Body of pancreas (tissue), 4 donors: Measurements from ENCODE around the gene ANKRD17. TPM values are rescaled to one million over a fixed set of nuclear protein-coding genes. Genes with fewer than 3 reads are reported as not detected.

Source experiments
- ATAC-seq: fragments of 150-250 bp; one replicate; pipeline ENCODE4 v1.9.1; 2016
- DNase-seq, 4 donors: peaks; one replicate each; pipeline ENCODE4 v3.0.0-alpha.2; 2019
- H3K27ac ChIP-seq, 4 donors: fragments of 200-600 bp; sonication (generic); 1 replicate in 3 of 4; 2 replicates in 1 of 4; pipeline versions ENCODE4 v1.5.1 to v1.6.1; 2016 to 2019; ENCODE audit warnings: mild to moderate bottlenecking in 1 of 4, mixed read lengths in 1 of 4, moderate library complexity in 1 of 4
- H3K27me3 ChIP-seq, 2 donors: fragments of 200-600 bp; sonication (generic); one replicate each; pipeline ENCODE4 v1.6.0; 2016; ENCODE audit warnings: mild to moderate bottlenecking in 1 of 2
- H3K36me3 ChIP-seq, 2 donors: fragments of 200-600 bp; sonication (generic); replicated peaks in 1 of 2; 2 replicates each; pipeline ENCODE4 v1.5.1; 2016; ENCODE audit warnings: low read depth in 2 of 2; ENCODE audit not compliant: insufficient read depth in 1 of 2
- H3K4me1 ChIP-seq: fragments of 200-600 bp; sonication (generic); one replicate; pipeline ENCODE4 v1.6.0; 2016
- H3K4me3 ChIP-seq, 2 donors: fragments of 200-600 bp; sonication (generic); 1 replicate in 1 of 2; 2 replicates in 1 of 2; pipeline ENCODE4 v1.5.1; 2016 to 2019
- H3K9me3 ChIP-seq, 3 donors: fragments of 200-600 bp; sonication (generic); 1 replicate in 2 of 3; 2 replicates in 1 of 3; pipeline ENCODE4 v1.5.1; 2016
- POLR2A ChIP-seq, 3 donors: fragments of 450-650 bp; IDR thresholded peaks; one replicate each; pipeline ENCODE4 v1.6.1; 2016; ENCODE audit warnings: antibody characterized with exemption in 3 of 3, mild to moderate bottlenecking in 2 of 3
- WGBS, 2 donors: methylation state at CpG; one replicate each; pipeline ENCODE4 v1.1.5; 2017; 5-methylcytosine and 5-hydroxymethylcytosine counted together
- intact Hi-C: fragments of 100-400 bp; cut with DNase I; formaldehyde crosslinking; loops from one replicate; pipeline ENCODE4 v1.15.1; 2023
- small RNA-seq: library from RNA; depleted of rRNA; stranded (forward); fragments of <200 nt; gene quantifications from one replicate; pipeline ENCODE3, GENCODE V24; 2016
- total RNA-seq, 2 donors: library from RNA; depleted of rRNA; stranded (reverse); fragments of >200 nt; gene quantifications; one replicate each; pipeline ENCODE4 v1.1.0, GENCODE V29; 2016
- TF ChIP-seq, protein P1 (sequence below), 7 experiments: fragments of 450-650 bp in 4 of 7; fragments of 200-600 bp in 3 of 7; sonication (generic) in 3 of 7; IDR thresholded peaks; one replicate each; pipeline ENCODE4 v1.5.1; 2016 to 2019; ENCODE audit warnings: antibody characterized with exemption in 7 of 7

The ANKRD17 gene
- total RNA-seq, 2 donors from 2014 or later = 32.4 to 36.3 TPM

DNA sequence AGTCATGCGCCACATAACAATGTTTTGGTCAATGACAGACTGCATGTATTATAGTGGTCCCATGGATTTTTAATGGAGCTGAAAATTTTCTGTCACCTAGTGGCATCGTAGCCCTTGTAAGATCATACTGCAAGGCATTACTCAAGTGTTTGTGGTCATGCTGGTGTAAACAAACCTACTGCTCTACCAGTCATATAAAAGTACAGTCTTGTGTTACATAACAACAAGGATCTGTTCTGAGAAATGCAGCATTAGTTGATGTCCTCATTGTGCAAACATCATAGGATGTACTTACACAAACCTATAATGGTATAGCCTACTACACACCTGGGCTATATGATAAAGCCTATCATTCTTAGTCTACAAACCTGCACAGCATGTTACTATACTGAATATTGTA lies 223.7 kb downstream of the ANKRD17 start:
- no peaks in the 10 kb centered on the region for H3K27me3 ChIP-seq
- no peak overlapping the region for H3K27ac ChIP-seq
- TF ChIP-seq, protein P1, sequence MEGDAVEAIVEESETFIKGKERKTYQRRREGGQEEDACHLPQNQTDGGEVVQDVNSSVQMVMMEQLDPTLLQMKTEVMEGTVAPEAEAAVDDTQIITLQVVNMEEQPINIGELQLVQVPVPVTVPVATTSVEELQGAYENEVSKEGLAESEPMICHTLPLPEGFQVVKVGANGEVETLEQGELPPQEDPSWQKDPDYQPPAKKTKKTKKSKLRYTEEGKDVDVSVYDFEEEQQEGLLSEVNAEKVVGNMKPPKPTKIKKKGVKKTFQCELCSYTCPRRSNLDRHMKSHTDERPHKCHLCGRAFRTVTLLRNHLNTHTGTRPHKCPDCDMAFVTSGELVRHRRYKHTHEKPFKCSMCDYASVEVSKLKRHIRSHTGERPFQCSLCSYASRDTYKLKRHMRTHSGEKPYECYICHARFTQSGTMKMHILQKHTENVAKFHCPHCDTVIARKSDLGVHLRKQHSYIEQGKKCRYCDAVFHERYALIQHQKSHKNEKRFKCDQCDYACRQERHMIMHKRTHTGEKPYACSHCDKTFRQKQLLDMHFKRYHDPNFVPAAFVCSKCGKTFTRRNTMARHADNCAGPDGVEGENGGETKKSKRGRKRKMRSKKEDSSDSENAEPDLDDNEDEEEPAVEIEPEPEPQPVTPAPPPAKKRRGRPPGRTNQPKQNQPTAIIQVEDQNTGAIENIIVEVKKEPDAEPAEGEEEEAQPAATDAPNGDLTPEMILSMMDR (IDR thresholded peaks at IDR 0.05) = no peak
- no peak for TF ChIP-seq POLR2A (IDR thresholded peaks at IDR 0.05)
- H3K4me3 ChIP-seq = no peak overlapping the region
- 67 to 74% methylated on average over 2 of the region's 2 CpGs for WGBS, 2 donors
- H3K4me1 ChIP-seq = no peaks in the 10 kb centered on the region
- H3K36me3 ChIP-seq = no peaks in the 10 kb centered on the region
- peaks cover 0 to 13% (median 0%) of the 10 kb centered on the region in 3 donors for H3K9me3 ChIP-seq
- intact Hi-C loops = no loop called here
- ATAC-seq (no peak), DNase-seq (no peak)

DNA sequence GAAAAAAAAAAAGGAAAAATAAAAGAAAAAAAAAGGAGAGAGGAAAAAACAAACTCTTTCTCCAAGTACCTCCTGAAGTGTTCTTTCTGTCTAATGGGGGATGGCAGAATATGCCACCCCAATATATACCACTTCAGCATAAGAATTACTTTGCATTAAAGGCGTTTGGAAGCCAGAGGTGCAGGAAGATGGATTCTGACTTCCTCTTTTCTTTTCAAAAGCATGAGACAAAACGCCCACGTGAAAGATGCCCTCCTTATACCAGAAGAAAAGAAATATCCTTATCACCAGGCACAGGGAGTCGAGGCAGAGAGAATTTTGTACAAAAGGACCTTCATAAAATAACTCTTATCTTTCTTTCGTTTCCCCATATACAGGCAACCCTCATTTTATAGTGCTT lies 230.0 kb downstream of the ANKRD17 start:
- no peak for ATAC-seq
- intact Hi-C loops = no loop called here
- H3K27ac ChIP-seq = no peak overlapping the region
- no peaks in the 10 kb centered on the region for H3K27me3 ChIP-seq
- no peak overlapping the region for H3K4me3 ChIP-seq
- H3K4me1 ChIP-seq = no peaks in the 10 kb centered on the region
- no peaks in the 10 kb centered on the region for H3K36me3 ChIP-seq
- DNase-seq = no peak
- 40 to 50% methylated on average over 5 of the region's 5 CpGs for WGBS, 2 donors
- TF ChIP-seq POLR2A (IDR thresholded peaks at IDR 0.05) = no peak
- TF ChIP-seq, protein P1 (IDR thresholded peaks at IDR 0.05) = no peak
- H3K9me3 ChIP-seq = no peaks in the 10 kb centered on the region

Small RNAs within 50 kb of the gene (small RNA-seq; reads per million reads assigned to genes)
- gene RF00334 (not detected), gene RNU6ATAC5P (not detected)

Other genes starting within 250 kb of the ANKRD17 start
- gene COX18, start 189.1 kb downstream of the ANKRD17 start, total RNA-seq = 10 to 100 TPM; 12.5 to 22.1 TPM
- gene ALB, start 145.5 kb upstream of the ANKRD17 start, total RNA-seq = 100 to 1,000 TPM; 391 to 538 TPM
- not detected for gene AFP, start 177.4 kb upstream of the ANKRD17 start, total RNA-seq
- under 1 TPM in 1 of 2 donors, not detected in 1; 0.33 TPM for gene AFM, start 222.9 kb upstream of the ANKRD17 start, total RNA-seq